HG02885 (cell line): Measurements from ENCODE around the gene WNT5B.

Experiments used
- ATAC-seq: cut with Tn5 transposase; IDR thresholded peaks from one replicate; pipeline ENCODE4 v1.9.1; 2021; ENCODE audit warnings: mild to moderate bottlenecking; ENCODE audit not compliant: unreplicated experiment, poor library complexity

WNT5B gene

DNA sequence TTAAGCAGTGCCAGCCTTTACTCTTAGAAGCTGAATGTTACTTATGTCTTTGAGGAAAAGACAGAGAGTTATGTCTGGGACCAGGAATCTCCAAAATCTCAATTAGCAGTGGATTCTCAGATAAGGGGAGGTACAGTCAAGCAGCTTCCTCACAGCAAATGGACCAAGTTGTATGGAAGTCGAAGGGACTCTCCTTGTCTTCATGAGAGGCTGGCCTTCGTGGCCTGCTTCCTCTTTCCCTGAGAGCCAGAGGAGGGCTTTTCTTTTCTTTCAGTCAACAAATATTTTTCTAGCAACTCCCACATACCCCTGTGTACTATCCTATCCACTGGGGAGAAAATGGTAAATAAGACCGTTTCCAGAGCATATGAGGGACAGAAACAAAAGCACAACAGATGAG lies 6.6 kb upstream of the WNT5B start:
- ATAC-seq, result no peak

DNA sequence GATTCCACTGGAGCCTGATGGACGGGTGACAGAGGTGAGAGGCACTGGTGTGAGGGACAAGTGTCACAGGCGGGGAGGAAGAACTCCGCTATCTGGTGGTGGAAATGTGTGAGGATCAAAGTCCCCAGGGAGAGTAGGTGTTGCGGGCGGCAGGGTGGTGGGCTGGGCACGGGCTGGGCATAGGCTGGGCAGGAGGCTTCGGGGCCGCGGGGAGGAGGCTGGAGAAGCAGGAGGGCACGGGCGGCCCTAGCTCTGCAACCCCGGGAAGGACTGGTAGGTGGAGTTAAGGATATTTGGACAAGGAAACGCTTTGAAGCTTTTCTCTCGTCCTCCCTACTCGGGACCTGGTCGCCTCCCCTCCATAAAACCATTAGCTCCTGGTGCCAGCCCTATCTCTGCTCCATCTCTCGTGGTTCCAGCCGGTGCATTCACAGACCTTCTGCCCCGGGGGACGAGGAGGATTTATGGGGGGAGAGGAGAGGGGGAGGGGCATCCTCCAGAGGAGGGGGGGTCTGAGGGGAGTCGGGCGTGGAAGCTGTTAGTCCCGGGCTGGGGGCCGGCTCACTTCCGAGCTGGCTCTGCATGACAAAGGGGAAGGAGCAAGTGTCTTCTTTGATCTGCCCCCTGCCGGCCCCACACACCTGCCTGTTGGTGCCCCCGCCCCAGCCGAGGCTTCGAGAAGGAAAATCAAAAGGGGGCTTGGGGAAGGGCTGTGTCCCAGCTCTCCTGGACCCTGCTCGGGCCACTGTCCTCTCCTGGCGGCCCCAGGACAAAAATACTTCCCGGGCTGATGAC lies 504 bp downstream of the WNT5B start:
- no peak for ATAC-seq

DNA sequence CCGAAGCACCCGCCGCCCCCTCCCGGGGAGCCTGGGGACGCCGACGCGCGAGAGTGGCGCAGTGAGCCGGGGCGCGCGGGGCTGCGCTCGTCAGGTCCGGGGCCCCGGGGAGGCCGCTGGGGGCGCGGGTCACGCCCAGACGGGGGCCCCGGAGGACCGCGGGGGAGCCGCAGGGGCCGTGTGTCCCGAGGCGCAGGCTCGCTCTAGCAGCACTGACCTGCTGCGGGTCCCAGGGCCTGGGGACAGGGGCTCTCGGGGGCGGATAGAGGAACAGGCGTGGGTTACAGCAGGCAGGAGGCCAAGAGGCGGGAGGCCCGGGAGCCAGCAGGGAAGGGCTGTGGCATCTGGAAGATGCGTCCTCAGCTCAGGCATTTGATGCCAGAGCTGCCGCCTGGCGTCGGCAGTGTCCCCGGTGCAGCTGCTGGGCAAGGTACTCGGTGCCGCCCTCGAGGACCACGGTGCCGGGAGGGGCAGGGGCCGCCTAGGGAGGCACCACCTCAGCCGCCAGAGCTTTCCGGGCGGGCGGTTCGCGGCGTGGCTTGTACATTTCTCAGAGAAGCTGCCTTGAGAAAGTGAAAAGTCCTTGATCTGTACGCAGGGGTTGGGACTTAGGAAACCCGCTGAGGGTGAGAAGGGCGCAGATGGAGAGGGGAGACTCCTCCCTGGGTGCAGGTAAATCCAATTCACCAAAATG lies 1.2 kb downstream of the WNT5B start:
- no peak for ATAC-seq

DNA sequence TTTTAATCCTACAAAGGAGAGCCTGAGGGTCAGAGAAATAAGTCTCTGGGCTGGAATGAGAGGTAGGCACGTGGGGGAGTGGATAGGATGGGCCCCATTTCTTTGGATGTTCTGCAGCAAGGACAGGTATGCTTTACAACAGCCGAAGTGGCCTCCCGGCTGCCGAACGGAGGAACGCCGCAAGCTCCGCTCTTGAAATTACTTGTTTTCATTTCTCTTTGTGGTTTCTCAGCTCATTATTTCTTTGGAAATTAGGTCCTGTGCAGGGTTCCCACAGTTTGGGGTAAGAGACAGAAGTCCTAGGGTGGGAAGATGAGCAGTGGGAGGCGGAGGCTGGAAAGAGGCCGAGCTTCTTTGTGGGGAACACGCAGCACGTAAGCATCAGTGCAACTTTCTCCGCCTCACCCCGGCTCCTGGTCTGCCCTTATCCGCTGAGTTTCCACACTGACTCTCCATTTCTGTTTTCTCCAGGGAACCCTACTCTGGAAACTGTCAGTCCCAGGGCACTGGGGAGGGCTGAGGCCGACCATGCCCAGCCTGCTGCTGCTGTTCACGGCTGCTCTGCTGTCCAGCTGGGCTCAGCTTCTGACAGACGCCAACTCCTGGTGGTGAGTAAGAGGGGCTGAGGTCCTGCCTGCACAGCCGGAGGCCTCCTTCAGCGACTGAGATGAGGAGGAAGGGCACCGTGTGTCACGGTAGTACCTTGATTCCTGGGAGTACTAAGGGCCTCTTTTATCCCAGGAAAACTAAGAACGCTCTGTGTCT lies 2.0 kb downstream of the WNT5B start:
- no peak for ATAC-seq

DNA sequence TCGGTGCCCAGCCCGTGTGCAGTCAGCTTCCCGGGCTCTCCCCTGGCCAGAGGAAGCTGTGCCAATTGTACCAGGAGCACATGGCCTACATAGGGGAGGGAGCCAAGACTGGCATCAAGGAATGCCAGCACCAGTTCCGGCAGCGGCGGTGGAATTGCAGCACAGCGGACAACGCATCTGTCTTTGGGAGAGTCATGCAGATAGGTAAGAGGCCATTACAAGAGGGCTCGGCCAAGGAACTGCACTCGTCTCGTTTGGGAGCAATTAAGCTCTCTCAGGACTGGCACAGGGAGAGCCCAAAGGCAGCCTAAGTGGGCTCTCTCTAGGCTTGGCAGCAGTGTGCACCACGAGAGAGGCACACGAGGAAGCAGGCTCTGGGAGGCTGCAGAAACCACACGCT lies 3.7 kb downstream of the WNT5B start:
- ATAC-seq, result no peak

DNA sequence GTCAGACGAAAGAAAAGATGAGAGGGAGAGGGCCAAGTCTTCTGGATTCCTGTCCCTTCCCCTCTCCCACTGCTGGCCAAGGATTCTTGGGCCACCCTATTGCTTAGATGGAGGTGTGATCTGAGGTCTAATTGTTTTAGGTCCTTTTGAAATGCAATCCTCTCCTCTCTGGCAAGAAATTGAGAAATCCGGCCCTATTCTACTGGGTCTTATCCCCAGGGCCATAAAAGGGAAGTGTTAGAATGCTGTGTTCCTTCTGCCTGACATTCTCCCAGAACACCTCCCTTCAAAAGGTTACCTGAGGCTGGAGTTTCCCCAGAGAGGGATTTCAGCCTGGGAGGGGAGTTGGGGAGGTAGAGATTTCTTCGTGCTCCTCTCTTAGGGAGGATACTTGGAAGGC lies 4.4 kb downstream of the WNT5B start:
- no peak for ATAC-seq

DNA sequence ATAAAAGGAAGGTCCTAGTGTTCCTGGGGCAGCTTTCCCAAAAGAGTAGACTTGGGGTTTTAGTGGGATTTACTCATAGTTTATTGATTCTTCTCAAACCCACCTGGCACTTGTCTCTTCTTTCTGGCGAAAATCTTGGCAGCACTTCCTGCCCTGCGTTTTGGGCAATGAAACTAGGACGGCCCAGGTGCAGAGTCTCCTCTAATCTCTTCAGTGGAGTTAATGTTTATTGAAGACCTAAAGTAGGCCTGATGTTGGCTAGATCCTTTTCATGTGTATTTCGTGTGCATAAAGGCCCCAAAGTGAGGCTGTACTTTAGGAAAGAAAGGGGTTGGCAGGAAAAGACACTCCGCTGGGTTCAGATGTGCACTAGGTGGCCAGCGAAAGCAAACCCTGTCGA lies 5.1 kb downstream of the WNT5B start:
- no peak for ATAC-seq

DNA sequence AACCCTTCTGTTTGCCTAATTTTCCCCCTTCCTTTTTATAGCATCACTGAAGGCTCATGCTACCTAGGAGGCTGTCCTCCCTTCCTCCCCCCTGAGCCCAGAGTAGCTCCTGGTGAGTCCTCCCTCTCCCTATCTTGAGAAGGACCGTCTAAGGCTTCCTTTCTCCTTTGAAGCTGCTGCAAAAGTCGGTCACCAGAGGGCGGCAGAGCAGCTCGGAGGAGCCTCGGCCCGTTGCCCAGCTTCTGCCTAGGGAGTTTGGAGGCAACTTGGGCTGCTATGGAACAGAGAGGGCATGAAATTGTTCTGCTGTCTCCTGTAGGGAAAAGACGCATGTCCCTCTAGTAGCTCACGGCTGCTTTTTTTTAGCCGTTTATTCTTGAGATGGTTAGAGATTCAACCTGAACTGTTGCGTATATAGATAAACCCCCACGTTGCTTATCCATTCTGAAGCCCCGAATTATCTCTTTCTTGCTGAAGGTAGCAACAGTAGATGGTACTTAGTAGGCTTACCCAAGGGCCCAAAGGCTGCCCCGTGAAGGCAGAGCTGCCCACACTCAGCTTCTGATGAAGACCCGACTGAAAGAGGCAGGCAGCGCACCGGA lies 5.7 kb downstream of the WNT5B start:
- no peak for ATAC-seq

DNA sequence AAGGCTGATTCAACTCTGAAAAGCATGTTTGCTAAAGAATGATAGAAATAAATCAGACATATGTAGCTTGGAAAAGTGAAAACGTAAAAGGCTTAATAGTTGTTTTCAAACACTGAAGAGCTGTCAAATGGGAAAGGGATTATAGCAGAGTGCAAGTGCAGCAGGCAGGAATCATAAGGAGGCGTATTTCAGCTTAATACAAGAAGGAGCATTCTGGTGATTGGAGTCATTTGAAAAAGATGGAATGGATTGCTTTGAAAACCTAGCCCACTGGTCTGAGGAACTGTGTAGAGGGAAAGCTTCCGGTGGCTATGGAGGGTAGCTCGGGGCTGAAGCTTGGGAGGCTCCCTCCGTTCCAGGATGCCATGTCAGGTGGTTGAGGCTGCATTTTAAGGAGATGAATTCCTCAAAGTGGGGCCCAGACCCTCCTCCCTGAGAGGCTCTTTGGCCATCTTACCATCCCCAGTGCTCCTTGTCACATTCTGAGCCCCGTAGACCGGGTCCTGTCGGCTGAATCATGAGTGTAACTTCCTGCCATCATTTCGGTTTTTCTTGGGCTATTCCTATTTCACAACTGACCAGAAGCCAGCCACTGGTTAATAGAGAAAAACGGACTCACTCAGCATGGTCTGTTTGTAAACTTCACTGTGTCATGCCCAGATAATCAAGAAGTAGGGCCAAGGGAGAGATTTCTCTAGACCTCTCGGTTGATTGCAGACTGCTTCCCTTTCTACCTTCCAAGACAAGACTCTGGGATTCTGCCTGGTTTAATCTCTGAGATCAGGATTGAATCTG lies 6.5 kb downstream of the WNT5B start:
- no peak for ATAC-seq

DNA sequence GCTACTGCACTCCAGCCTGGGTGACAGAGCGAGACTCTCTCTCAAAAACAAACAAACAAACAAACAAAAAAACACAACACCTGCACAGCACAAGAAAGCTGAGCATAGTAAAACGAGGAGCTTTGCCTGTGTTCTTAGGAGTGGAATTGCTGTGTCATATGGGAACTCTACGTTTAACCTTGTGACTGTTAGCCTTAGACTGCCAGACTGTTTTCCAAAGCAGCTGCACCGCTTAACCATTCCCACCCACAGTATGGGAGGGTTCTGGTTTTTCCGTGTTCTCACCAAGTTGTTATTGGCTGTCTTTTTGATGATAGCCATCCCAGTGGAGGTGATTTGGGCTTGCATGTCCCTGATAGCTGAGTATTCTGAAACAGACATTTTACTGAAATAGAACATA lies 9.2 kb downstream of the WNT5B start:
- ATAC-seq, result no peak

DNA sequence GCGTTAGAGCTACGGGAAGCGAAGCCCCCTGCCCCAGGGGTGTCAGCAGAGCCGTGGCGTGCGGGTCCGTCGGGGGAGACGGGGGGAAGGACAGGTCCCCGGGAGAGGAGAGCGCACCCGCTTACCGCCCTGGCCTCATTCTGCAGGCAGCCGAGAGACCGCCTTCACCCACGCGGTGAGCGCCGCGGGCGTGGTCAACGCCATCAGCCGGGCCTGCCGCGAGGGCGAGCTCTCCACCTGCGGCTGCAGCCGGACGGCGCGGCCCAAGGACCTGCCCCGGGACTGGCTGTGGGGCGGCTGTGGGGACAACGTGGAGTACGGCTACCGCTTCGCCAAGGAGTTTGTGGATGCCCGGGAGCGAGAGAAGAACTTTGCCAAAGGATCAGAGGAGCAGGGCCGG lies 10.5 kb downstream of the WNT5B start:
- no peak for ATAC-seq

DNA sequence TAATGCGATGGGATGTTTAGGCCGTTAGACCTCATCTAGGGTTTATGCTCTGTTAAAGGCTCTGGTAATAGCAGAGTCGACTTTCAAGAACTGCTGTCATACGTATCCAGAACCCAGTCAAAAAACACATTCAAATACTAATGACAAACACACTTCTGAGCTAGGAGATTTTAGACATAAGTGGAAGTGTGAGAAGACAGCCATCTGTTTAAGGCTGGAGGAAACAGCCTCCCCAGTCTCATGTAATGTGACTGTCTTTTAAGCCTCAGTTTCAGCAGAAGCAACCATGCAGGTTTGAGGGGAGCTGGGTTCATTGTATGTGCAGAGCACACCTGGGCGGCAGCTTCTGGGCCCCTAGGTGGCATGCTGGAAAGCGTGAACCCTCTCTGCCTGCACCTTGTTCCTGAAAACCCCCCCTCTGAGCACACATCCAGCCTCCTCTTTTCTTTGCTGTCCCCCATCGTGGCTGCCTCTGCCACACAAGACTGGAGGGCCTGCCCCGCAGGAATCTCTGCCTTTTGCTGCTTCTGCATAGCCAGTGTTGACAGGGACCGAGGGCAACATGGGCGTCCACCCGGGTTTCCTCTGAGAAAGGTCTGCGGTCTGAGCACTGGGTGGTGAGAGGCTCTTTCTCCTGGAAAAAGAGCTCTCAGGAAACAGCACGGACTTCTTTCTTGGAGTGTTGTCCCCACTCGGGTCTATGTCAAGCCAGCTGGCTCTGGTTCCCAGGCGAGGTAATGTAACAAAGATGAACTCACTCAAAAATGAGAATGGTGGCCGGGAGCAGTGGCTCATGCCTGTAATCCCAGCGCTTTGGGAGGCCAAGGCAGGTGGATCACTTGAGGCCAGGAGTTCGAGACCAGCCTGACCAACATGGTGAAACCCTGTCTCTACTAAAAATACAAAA lies 11.6 kb downstream of the WNT5B start:
- ATAC-seq, result no peak

DNA sequence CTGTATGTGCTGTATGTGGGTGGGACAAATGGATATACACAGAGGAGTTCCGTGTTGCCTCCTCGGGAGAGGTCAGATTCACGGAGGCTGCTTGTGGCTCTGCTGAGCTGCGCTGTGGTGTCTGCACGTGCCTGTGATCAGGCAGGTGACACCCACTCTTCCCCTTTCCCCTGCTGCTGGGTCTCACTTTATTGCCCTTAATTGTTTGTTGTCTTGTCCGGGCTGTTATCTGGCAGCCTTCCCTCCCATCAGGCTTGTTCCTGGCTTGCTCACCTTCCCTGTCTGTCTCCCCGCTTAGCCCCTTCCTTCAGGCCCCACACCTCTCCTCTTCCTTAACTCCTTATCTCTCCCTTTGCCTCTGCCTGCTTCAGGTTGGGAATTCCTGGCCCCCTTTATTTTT lies 13.5 kb downstream of the WNT5B start:
- ATAC-seq, result no peak

DNA sequence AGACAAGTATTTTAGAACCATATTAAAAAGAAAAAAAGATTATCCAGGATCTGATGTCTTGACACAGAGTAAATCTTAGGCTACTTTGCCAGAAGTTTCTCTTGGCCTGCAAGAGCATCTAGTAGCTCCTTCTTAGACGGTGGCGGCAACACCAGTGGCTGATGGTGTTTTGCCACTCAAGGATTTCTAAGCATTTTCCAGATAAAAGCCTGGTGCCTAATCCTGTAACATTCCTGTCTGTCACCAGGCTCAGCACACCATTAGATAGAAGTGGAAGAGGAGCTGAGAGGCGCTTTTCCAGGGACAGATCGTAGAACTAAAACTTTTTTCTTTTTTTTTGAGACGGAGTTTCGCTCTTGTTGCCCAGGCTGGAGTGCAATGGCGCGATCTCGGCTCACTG lies 14.0 kb downstream of the WNT5B start:
- no peak for ATAC-seq

DNA sequence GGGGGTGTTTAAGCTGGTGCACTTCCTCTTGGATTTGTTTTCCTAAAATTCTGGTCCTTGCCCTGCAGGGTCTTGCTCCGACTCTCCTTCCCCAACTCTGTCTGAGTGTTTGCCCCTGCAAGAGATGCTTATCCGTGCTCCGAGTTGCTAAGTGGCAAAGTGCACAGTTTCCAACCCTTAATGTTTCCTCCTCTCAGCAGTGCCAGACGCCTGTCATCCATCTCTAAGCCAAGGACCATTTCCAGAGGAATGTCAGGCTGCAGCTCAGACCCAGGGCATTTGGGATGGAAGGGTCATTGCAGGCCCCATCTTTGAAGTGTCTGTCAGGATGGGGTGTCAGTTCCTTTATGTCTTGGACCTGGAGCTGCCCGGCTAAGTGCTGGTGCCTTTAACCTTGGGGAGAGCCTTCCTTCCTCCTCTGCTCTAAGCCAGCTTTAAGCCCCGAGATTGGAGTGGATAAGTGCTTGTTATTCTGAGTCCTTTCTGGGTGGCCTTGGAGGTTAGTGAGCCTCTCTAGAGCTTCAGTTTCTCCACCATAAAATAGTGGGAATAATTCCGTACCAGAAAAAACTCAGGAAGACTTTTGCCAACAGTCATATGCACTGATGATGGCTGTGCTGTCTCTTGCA lies 15.0 kb downstream of the WNT5B start:
- ATAC-seq, result no peak

DNA sequence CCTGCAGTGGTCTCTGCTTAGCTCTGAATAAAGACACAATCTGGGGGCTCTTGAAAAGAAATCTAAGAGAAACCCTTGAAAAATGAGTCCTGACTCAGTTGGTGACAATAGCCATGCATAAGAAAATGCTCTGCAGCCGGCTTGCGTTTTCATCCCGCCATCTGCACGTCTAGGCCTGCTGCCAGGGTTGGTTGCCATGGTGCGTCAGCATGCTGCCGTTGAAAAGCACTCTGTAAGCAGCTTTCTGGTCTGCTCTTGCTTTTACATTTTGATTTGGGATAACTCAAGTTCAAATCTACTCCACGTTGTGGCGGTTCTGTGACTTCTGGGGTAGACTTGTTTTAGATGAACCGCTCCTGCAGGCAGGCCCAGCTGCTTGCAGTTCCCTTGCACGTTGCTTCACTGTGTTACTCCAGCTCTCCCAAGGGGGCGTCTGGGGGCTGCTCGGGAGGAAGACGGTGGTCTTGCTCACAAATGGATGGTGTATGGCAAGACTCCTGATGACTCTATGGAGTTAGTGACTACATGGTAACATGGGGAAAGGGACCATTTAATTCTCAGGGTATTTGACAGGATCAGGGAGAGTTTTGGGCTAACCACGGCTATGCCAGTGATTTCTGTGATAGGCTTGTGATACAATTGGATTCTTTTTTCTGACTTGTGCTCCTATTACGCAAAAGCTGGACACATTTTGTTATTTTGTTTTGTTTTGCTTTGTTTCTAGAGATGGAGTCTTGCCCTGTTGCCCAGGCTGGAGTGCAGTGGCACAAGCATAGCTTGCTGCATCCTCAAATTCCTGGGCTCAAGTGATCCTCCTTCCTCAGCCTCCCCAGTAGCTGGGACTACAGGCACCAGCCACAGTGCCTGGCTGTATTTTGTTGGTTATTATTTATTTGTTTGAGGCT lies 15.8 kb downstream of the WNT5B start:
- ATAC-seq, result no peak

DNA sequence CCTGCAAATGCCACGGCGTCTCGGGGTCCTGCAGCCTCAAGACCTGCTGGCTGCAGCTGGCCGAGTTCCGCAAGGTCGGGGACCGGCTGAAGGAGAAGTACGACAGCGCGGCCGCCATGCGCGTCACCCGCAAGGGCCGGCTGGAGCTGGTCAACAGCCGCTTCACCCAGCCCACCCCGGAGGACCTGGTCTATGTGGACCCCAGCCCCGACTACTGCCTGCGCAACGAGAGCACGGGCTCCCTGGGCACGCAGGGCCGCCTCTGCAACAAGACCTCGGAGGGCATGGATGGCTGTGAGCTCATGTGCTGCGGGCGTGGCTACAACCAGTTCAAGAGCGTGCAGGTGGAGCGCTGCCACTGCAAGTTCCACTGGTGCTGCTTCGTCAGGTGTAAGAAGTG lies 16.8 kb downstream of the WNT5B start:
- ATAC-seq, result no peak
